Measurements from ENCODE around the gene PARN. TPM values are rescaled to one million over a fixed set of nuclear protein-coding genes. Genes with fewer than 3 reads are reported as not detected.

The PARN gene
- total and polyA plus RNA-seq, 9 of the 15 experiments (the other 6 are each of a cell fraction or from before 2014, with no cell fraction given): 9.6 to 51.3 (median 40.4) TPM

- no peak for TF ChIP-seq REST (IDR thresholded peaks at IDR 0.05; ENCODE audit: borderline replicate concordance)
- TF ChIP-seq REST (CRISPR knock-in tag; IDR thresholded peaks at IDR 0.05; ENCODE audit: low read depth): no peak
- TF ChIP-seq KHSRP (IDR thresholded peaks at IDR 0.05): no peak
- TF ChIP-seq TAF15 (IDR thresholded peaks at IDR 0.05; ENCODE audit: low read depth, low read length): no peak
- TF ChIP-seq FOXP4 (CRISPR knock-in tag; IDR thresholded peaks at IDR 0.05; ENCODE audit: borderline replicate concordance): no peak
- no peak for TF ChIP-seq NR3C1 (CRISPR knock-in tag; IDR thresholded peaks at IDR 0.05)
- no peak for TF ChIP-seq ID3 (CRISPR knock-in tag; IDR thresholded peaks at IDR 0.05)
- TF ChIP-seq ID3 (tag; IDR thresholded peaks at IDR 0.05): no peak
- TF ChIP-seq SAFB2 (IDR thresholded peaks at IDR 0.05; ENCODE audit: borderline replicate concordance, low read depth, low read length, severe bottlenecking): no peak
- TF ChIP-seq TAF1 (IDR thresholded peaks at IDR 0.05; ENCODE audit: control insufficient read depth, extremely low read depth, insufficient read depth, low read length, severe bottlenecking): no peak
- no peak for TF ChIP-seq ZNF212 (CRISPR knock-in tag; IDR thresholded peaks at IDR 0.05)
- TF ChIP-seq ZNF561 (CRISPR knock-in tag; conservative IDR thresholded peaks at IDR 0.05): no peak
- TF ChIP-seq ARID3B (CRISPR knock-in tag; IDR thresholded peaks at IDR 0.05; ENCODE audit: borderline replicate concordance): no peak
Measured at GRCh38 chr16:14668556-14669223, 38.6 kb upstream of the PARN start (continued).

All from K562 (cell line).